Trophoblast cell (in vitro differentiated cells and primary cell): ENCODE results near the gene GDI1.

Source experiments
- DNase-seq, 2 donors: peaks; one replicate each; pipeline ENCODE4 v3.0.0-alpha.2; 2016
- H2AFZ ChIP-seq: 2 replicates; pipeline ENCODE4 v1.6.1; 2013; ENCODE audit warnings: low read length, moderate library complexity, mild to moderate bottlenecking; ENCODE audit not compliant: insufficient read depth, poor library complexity
- H2AK5ac ChIP-seq: 2 replicates; pipeline ENCODE4 v1.6.1; 2013; ENCODE audit warnings: mild to moderate bottlenecking, low read length
- H2BK120ac ChIP-seq: 2 replicates; pipeline ENCODE4 v1.6.1; 2013; ENCODE audit warnings: low read length, mild to moderate bottlenecking, moderate library complexity; ENCODE audit not compliant: insufficient read depth, poor library complexity
- H2BK12ac ChIP-seq: 2 replicates; pipeline ENCODE4 v1.6.1; 2013; ENCODE audit warnings: mild to moderate bottlenecking, low read length, moderate library complexity
- H2BK5ac ChIP-seq: 2 replicates; pipeline ENCODE4 v1.6.1; 2013; ENCODE audit warnings: low read length, low read depth, moderate library complexity, mild to moderate bottlenecking; ENCODE audit not compliant: poor library complexity
- H3K14ac ChIP-seq: 2 replicates; pipeline ENCODE4 v1.6.1; 2013; ENCODE audit warnings: mild to moderate bottlenecking, low read length
- H3K18ac ChIP-seq: 2 replicates; pipeline ENCODE4 v1.6.1; 2013; ENCODE audit warnings: mild to moderate bottlenecking, low read length
- H3K23ac ChIP-seq: 2 replicates; pipeline ENCODE4 v1.6.1; 2013; ENCODE audit warnings: low read length
- H3K27ac ChIP-seq: 2 replicates; pipeline ENCODE4 v1.5.1; 2013; ENCODE audit warnings: low read depth, mild to moderate bottlenecking, inconsistent platforms, low read length, moderate library complexity
- H3K27me3 ChIP-seq: 2 replicates; pipeline ENCODE4 v1.6.1; 2013; ENCODE audit warnings: inconsistent platforms, mild to moderate bottlenecking, low read length, moderate library complexity; ENCODE audit not compliant: insufficient read depth
- H3K36me3 ChIP-seq, 2 experiments: 1 replicate in 1 of 2; 2 replicates in 1 of 2; pipeline ENCODE4 v1.6.1; 2013; ENCODE audit warnings: low read length in 2 of 2, mild to moderate bottlenecking in 2 of 2, moderate library complexity in 1 of 2; ENCODE audit not compliant: insufficient read depth in 2 of 2, control insufficient read depth in 1 of 2
- H3K4ac ChIP-seq: 2 replicates; pipeline ENCODE4 v1.6.1; 2013; ENCODE audit warnings: low read depth, mild to moderate bottlenecking, low read length, moderate library complexity
- H3K4me1 ChIP-seq, 2 experiments: 1 replicate in 1 of 2; 2 replicates in 1 of 2; pipeline ENCODE4 v1.6.1; 2013; ENCODE audit warnings: low read length in 2 of 2, mild to moderate bottlenecking in 2 of 2, moderate library complexity in 1 of 2; ENCODE audit not compliant: insufficient read depth in 2 of 2, control insufficient read depth in 1 of 2
- H3K4me2 ChIP-seq: 2 replicates; pipeline ENCODE4 v1.6.1; 2013; ENCODE audit warnings: inconsistent platforms, mild to moderate bottlenecking, low read length, moderate library complexity
- H3K4me3 ChIP-seq: 2 replicates; pipeline ENCODE4 v1.5.1; 2013; ENCODE audit warnings: mild to moderate bottlenecking, low read depth, low read length, inconsistent platforms
- H3K79me1 ChIP-seq: one replicate; pipeline ENCODE4 v1.6.1; 2013; ENCODE audit warnings: low read length
- H3K79me2 ChIP-seq: 2 replicates; pipeline ENCODE4 v1.6.1; 2013; ENCODE audit warnings: low read length, mild to moderate bottlenecking; ENCODE audit not compliant: control insufficient read depth, insufficient read depth, poor library complexity
- H3K9ac ChIP-seq: 2 replicates; pipeline ENCODE4 v1.6.1; 2013; ENCODE audit warnings: mild to moderate bottlenecking, low read length
- H3K9me3 ChIP-seq: 2 replicates; pipeline ENCODE4 v1.6.1; 2013; ENCODE audit warnings: low read depth, mild to moderate bottlenecking, control low read depth, inconsistent platforms, low read length; ENCODE audit not compliant: insufficient read depth
- H4K12ac ChIP-seq: 2 replicates; pipeline ENCODE4 v1.6.1; 2013; ENCODE audit warnings: low read depth, mild to moderate bottlenecking, low read length, moderate library complexity
- H4K8ac ChIP-seq: 2 replicates; pipeline ENCODE4 v1.6.1; 2013; ENCODE audit warnings: low read depth, mild to moderate bottlenecking, low read length, moderate library complexity
- H4K91ac ChIP-seq: one replicate; pipeline ENCODE4 v1.6.1; 2013; ENCODE audit warnings: low read depth, mild to moderate bottlenecking, low read length, moderate library complexity
- WGBS: extraction: QIAGEN DNeasy Blood & Tissue Kit; methylation state at CpG from one replicate; pipeline ENCODE4 v1.1.7; 2013; ENCODE audit warnings: missing lambda C conversion rate; ENCODE audit not compliant: insufficient read length, insufficient coverage; ENCODE audit errors: extremely low coverage; 5-methylcytosine and 5-hydroxymethylcytosine counted together

Gene GDI1

GRCh38 chrX:154429711-154430110 is 7.2 kb upstream of the GDI1 start:
- H4K8ac ChIP-seq, result no peak overlapping the region
- H3K23ac ChIP-seq, result no peak overlapping the region
- no peak overlapping the region for H4K91ac ChIP-seq
- WGBS, result no CpG with 5 or more reads among the region's 2 CpGs
- H3K27ac ChIP-seq, result no peak overlapping the region
- H2BK5ac ChIP-seq, result no peak overlapping the region
- no peak overlapping the region for H2BK120ac ChIP-seq
- H3K14ac ChIP-seq, result no peak overlapping the region
- H2AFZ ChIP-seq, result no peak overlapping the region
- peak overlapping the region; percentile 15 for H3K4me2 ChIP-seq
- no peak overlapping the region for H3K4me3 ChIP-seq
- peaks cover 18 to 24% of the 10 kb centered on the region in 2 experiments for H3K4me1 ChIP-seq
- no peak overlapping the region for H3K9ac ChIP-seq
- peak overlapping the region; percentile 1 for H3K4ac ChIP-seq
- H3K79me2 ChIP-seq, result peaks cover 5% of the 10 kb centered on the region
- no peak for DNase-seq
- no peaks in the 10 kb centered on the region for H3K9me3 ChIP-seq
- H3K79me1 ChIP-seq, result peaks cover 8% of the 10 kb centered on the region
- H3K27me3 ChIP-seq, result no peaks in the 10 kb centered on the region
- no peak overlapping the region for H4K12ac ChIP-seq
- no peak overlapping the region for H3K18ac ChIP-seq
- no peak overlapping the region for H2AK5ac ChIP-seq
- peaks cover 30 to 33% of the 10 kb centered on the region in 2 experiments for H3K36me3 ChIP-seq
- no peak overlapping the region for H2BK12ac ChIP-seq

DNA sequence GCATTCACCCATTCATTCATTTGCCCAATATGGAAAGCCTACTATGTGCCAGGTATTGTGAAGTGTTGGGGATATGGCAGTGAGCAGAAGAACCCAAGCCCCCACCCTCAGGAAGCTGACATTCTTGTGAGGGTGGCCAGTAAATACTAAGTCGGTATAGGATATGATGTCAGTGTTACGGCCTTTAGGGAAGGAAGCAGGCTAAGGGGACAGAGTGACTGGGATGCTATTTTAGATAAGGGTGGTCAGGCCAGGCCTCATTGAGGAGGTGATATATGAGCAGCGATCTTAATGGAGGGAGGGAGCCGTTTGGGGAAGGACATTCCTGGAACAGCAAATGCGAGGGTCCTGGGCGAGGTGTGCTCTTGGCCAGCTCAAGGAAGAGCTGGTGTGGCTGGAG is 6.5 kb upstream of the GDI1 start:
- H2AFZ ChIP-seq, result no peak overlapping the region
- no peak overlapping the region for H2BK120ac ChIP-seq
- H3K4ac ChIP-seq, result no peak overlapping the region
- H2BK12ac ChIP-seq, result no peak overlapping the region
- H3K4me3 ChIP-seq, result no peak overlapping the region
- no peak for DNase-seq
- H2AK5ac ChIP-seq, result no peak overlapping the region
- H3K18ac ChIP-seq, result no peak overlapping the region
- H3K23ac ChIP-seq, result no peak overlapping the region
- no peak overlapping the region for H4K91ac ChIP-seq
- H3K4me1 ChIP-seq, result peaks cover 18 to 24% of the 10 kb centered on the region in 2 experiments
- no peak overlapping the region for H3K9ac ChIP-seq
- peaks cover 5% of the 10 kb centered on the region for H3K79me2 ChIP-seq
- H3K14ac ChIP-seq, result peak overlapping the region; percentile 32
- no CpG with 5 or more reads among the region's 6 CpGs for WGBS
- no peaks in the 10 kb centered on the region for H3K9me3 ChIP-seq
- peak overlapping the region; percentile 51 for H4K8ac ChIP-seq
- H3K27ac ChIP-seq, result peak overlapping the region; percentile 52
- no peaks in the 10 kb centered on the region for H3K27me3 ChIP-seq
- peaks cover 8% of the 10 kb centered on the region for H3K79me1 ChIP-seq
- no peak overlapping the region for H4K12ac ChIP-seq
- H3K4me2 ChIP-seq, result no peak overlapping the region
- no peak overlapping the region for H2BK5ac ChIP-seq
- peaks cover 37 to 40% of the 10 kb centered on the region in 2 experiments for H3K36me3 ChIP-seq

DNA sequence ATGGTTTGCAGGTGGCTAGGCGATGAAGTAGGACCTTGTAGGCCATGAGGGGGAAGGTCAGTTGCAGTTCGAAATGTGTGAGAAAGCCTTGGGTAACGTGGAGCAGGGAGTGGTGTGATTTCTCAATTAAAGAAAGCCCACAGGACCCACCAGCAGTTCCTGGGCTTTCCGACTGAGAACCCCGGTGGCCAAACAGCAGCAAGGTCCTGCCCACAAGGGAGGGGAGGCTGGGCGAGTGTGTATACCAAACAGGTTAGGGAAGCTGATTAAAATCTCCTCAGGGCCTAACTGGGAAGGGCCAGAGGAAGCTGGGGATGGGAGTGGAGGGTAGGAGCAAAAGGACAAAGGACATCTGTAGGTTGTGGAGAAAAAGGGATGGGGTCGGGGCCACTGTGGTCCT is 6.0 kb upstream of the GDI1 start:
- Histone ChIP-seq H3K79me2 (peaks cover 5% of the 10 kb centered on the region), H4K12ac (no peak overlapping the region), H3K4me3 (no peak overlapping the region), H3K4me2 (no peak overlapping the region), H3K23ac (no peak overlapping the region), H4K8ac (peak overlapping the region; percentile 51), H3K9me3 (no peaks in the 10 kb centered on the region), H2AFZ (no peak overlapping the region), H4K91ac (no peak overlapping the region), H3K36me3 (peaks cover 42 to 44% of the 10 kb centered on the region in 2 experiments), H2BK12ac (no peak overlapping the region), H3K4me1 (peaks cover 18 to 24% of the 10 kb centered on the region in 2 experiments), H3K18ac (no peak overlapping the region), H2AK5ac (no peak overlapping the region), H3K79me1 (peaks cover 8% of the 10 kb centered on the region), H3K9ac (no peak overlapping the region), H3K27me3 (no peaks in the 10 kb centered on the region), H3K4ac (no peak overlapping the region), H3K27ac (peak overlapping the region; percentile 52), H2BK120ac (no peak overlapping the region), H2BK5ac (no peak overlapping the region), H3K14ac (peak overlapping the region; percentile 32)
- WGBS, result no CpG with 5 or more reads among the region's 7 CpGs
- DNase-seq, result peak in 1 of 2 donors; percentile 17

DNA sequence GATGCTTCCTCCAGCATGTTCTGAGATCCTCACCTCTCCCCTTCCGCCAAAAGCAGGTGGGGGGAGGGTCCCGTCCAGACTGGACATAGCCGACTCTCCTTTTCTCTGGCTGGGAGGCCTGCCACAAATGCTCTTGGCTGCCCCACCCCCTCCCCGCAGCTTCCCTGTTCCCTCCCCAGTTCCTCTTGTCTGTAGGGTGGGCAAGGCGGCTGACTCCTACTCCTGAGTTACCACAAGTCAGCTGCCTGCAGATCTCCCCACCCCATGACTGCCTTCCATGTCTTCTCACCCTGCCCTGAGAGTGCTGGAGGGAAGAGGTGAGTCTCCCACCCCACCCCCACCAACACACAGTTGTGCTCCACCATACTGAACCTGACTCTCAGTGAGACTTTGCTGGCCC is 5.6 kb upstream of the GDI1 start:
- Histone ChIP-seq H2AFZ (no peak overlapping the region), H3K4me3 (no peak overlapping the region), H3K23ac (no peak overlapping the region), H3K14ac (no peak overlapping the region), H3K27ac (no peak overlapping the region), H3K36me3 (peaks cover 42 to 45% of the 10 kb centered on the region in 2 experiments), H2BK120ac (no peak overlapping the region), H4K8ac (no peak overlapping the region), H4K91ac (no peak overlapping the region), H3K4me2 (no peak overlapping the region), H3K4me1 (peaks cover 18 to 26% of the 10 kb centered on the region in 2 experiments), H2BK12ac (no peak overlapping the region), H3K9me3 (no peaks in the 10 kb centered on the region), H3K79me1 (peaks cover 8% of the 10 kb centered on the region), H3K27me3 (no peaks in the 10 kb centered on the region), H2AK5ac (no peak overlapping the region), H2BK5ac (no peak overlapping the region), H3K4ac (peak overlapping the region; percentile 33), H4K12ac (no peak overlapping the region), H3K18ac (peak overlapping the region; percentile 35), H3K79me2 (peaks cover 5% of the 10 kb centered on the region), H3K9ac (no peak overlapping the region)
- no CpG with 5 or more reads among the region's 5 CpGs for WGBS
- DNase-seq, result no peak
